Tibial nerve (tissue), 4 donors: ENCODE data around the gene LMO7.

Experiments used
- EP300 ChIP-seq, 2 donors: sonication (generic); formaldehyde crosslinking; IDR thresholded peaks; one replicate each; pipeline ENCODE4 v1.6.1; 2017; ENCODE audit warnings: antibody characterized with exemption in 2 of 2, mild to moderate bottlenecking in 1 of 2
- POLR2A ChIP-seq, 2 donors: fragments of 450-650 bp; IDR thresholded peaks; one replicate each; pipeline ENCODE4 v1.6.1; 2017; ENCODE audit warnings: antibody characterized with exemption in 2 of 2, mild to moderate bottlenecking in 2 of 2, moderate library complexity in 2 of 2
- TF ChIP-seq, protein P1 (sequence below), 5 experiments: fragments of 200-600 bp in 3 of 5; fragments of 450-650 bp in 2 of 5; sonication (generic) in 3 of 5; IDR thresholded peaks; one replicate each; pipeline ENCODE4 v1.5.1; 2016 to 2019; ENCODE audit warnings: antibody characterized with exemption in 5 of 5, mild to moderate bottlenecking in 3 of 5, moderate library complexity in 2 of 5

DNA sequence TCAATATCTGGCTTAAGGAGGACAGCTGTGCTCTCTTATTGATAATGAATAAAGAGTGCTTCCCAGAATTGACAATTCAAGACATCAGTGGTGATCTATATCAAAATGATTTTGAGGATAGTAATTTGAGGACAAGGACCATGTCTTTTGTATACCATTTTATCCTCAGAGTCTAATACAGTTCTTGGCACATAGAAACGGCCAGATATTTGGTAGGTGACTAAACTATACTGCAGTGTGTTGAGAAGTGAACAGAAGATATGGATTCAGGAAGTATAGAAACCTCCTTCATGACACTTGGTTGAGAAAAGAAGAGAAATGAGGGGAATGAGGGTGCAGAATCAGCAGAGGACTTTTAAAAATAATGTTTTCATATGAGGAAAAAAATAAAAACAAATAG, 16.1 kb upstream of the LMO7 start:
- no peak for TF ChIP-seq POLR2A (IDR thresholded peaks at IDR 0.05)
- TF ChIP-seq, protein P1, sequence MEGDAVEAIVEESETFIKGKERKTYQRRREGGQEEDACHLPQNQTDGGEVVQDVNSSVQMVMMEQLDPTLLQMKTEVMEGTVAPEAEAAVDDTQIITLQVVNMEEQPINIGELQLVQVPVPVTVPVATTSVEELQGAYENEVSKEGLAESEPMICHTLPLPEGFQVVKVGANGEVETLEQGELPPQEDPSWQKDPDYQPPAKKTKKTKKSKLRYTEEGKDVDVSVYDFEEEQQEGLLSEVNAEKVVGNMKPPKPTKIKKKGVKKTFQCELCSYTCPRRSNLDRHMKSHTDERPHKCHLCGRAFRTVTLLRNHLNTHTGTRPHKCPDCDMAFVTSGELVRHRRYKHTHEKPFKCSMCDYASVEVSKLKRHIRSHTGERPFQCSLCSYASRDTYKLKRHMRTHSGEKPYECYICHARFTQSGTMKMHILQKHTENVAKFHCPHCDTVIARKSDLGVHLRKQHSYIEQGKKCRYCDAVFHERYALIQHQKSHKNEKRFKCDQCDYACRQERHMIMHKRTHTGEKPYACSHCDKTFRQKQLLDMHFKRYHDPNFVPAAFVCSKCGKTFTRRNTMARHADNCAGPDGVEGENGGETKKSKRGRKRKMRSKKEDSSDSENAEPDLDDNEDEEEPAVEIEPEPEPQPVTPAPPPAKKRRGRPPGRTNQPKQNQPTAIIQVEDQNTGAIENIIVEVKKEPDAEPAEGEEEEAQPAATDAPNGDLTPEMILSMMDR (IDR thresholded peaks at IDR 0.05) = no peak
- no peak for TF ChIP-seq EP300 (IDR thresholded peaks at IDR 0.05)
